ENCODE results near the gene AP2B1. TPM values are rescaled to one million over a fixed set of nuclear protein-coding genes. Genes with fewer than 3 reads are reported as not detected.

AP2B1 gene
- polyA plus RNA-seq, 1 of the 3 experiments (the other 2 are of a cell fraction), result 97.8 TPM

GRCh38 chr17:35586569-35587073 lies 501 bp upstream of the AP2B1 start:
- peak overlapping the region; percentile 78 for H3K4me2 ChIP-seq
- no peaks in the 10 kb centered on the region for H3K9me3 ChIP-seq
- ChIA-PET POLR2A (interaction anchor here (0.8 to 1.5 kb wide), 3 partner anchors 8 to 222 kb away, joined by 3 to 27 read pairs (median 4); partner anchors contain the start of genes PEX12 and TAF15), CTCF (interaction anchor here (1.5 to 1.7 kb wide), 2 partner anchors 161 to 177 kb away, joined by 8 read pairs; no protein-coding TSS in a partner anchor)
- H3K27me3 ChIP-seq (ENCODE audit: insufficient read depth), result no peaks in the 10 kb centered on the region
- H2AFZ ChIP-seq (ENCODE audit: low read depth), result peak overlapping the region; percentile 98
- WGBS (ENCODE audit: low lambda C conversion rate), result 20% methylated on average over 7 of the region's 7 CpGs
- no peaks in the 10 kb centered on the region for H3F3A ChIP-seq (replicated peaks; ENCODE audit: insufficient read depth)
- peak overlapping the region; percentile 85 to 93 for H3K27ac ChIP-seq (ENCODE audit: low read depth in 2 of 2, low read length in 1 of 2)
- no peak for DNase-seq
- H3K36me3 ChIP-seq (replicated peaks in 1 of 2; ENCODE audit: control insufficient read depth in 1 of 2, insufficient read depth in 2 of 2, low read length in 1 of 2), result peaks cover 2 to 5% of the 10 kb centered on the region in 2 experiments
- H3K4me1 ChIP-seq (ENCODE audit: control insufficient read depth in 1 of 2, insufficient read depth in 2 of 2, low read depth in 1 of 2, low read length in 1 of 2), result peaks cover 5 to 18% of the 10 kb centered on the region in 2 experiments; a peak in 2 of 4 replicates
- peak overlapping the region; percentile 98 for H3K9ac ChIP-seq
- H3K9me2 ChIP-seq, result no peaks in the 10 kb centered on the region
- H3K79me2 ChIP-seq (ENCODE audit: insufficient read depth), result peaks cover 45% of the 10 kb centered on the region
- no peak for TF ChIP-seq EP300 (IDR thresholded peaks at IDR 0.05; ENCODE audit: borderline replicate concordance in 1 of 2, low read depth in 1 of 2, low read length in 1 of 2)
- TF ChIP-seq, protein P1, sequence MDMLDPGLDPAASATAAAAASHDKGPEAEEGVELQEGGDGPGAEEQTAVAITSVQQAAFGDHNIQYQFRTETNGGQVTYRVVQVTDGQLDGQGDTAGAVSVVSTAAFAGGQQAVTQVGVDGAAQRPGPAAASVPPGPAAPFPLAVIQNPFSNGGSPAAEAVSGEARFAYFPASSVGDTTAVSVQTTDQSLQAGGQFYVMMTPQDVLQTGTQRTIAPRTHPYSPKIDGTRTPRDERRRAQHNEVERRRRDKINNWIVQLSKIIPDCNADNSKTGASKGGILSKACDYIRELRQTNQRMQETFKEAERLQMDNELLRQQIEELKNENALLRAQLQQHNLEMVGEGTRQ (IDR thresholded peaks at IDR 0.05; ENCODE audit: borderline replicate concordance, low read depth, low read length), result no peak
- no peak for TF ChIP-seq RAD21 (IDR thresholded peaks at IDR 0.05; ENCODE audit: low read length)
- no peak for TF ChIP-seq GATA2 (CRISPR knock-in tag; IDR thresholded peaks at IDR 0.05)
- no peak for TF ChIP-seq SMC3 (IDR thresholded peaks at IDR 0.05; ENCODE audit: low read depth, low read length)
- TF ChIP-seq FOXJ3 (CRISPR knock-in tag; IDR thresholded peaks at IDR 0.05), result no peak
- no peak for TF ChIP-seq YY1 (IDR thresholded peaks at IDR 0.05; ENCODE audit: low read depth)
- TF ChIP-seq RFX5 (IDR thresholded peaks at IDR 0.05; ENCODE audit: low read length), result no peak
- TF ChIP-seq EZH2phosphoT487 (IDR thresholded peaks at IDR 0.05; ENCODE audit: borderline replicate concordance, low read depth), result no peak
- no peak for TF ChIP-seq FOSL2 (IDR thresholded peaks at IDR 0.05; ENCODE audit: borderline replicate concordance, low read depth)
- TF ChIP-seq RCOR1 (IDR thresholded peaks at IDR 0.05; ENCODE audit: low read length), result no peak
- TF ChIP-seq ELF1 (IDR thresholded peaks at IDR 0.05), result no peak
- no peak for TF ChIP-seq GABPA (IDR thresholded peaks at IDR 0.05; ENCODE audit: low read depth)
- TF ChIP-seq MXI1 (IDR thresholded peaks at IDR 0.05; ENCODE audit: low read depth, low read length), result no peak
- TF ChIP-seq TEAD4 (IDR thresholded peaks at IDR 0.05; ENCODE audit: borderline replicate concordance, insufficient read depth), result no peak
- H3K4me3 ChIP-seq (ENCODE audit: low read depth in 2 of 2, low read length in 1 of 2), result peak overlapping the region; percentile 73 to 94
- H4K20me1 ChIP-seq (ENCODE audit: insufficient read depth), result peaks cover 19% of the 10 kb centered on the region

DNA sequence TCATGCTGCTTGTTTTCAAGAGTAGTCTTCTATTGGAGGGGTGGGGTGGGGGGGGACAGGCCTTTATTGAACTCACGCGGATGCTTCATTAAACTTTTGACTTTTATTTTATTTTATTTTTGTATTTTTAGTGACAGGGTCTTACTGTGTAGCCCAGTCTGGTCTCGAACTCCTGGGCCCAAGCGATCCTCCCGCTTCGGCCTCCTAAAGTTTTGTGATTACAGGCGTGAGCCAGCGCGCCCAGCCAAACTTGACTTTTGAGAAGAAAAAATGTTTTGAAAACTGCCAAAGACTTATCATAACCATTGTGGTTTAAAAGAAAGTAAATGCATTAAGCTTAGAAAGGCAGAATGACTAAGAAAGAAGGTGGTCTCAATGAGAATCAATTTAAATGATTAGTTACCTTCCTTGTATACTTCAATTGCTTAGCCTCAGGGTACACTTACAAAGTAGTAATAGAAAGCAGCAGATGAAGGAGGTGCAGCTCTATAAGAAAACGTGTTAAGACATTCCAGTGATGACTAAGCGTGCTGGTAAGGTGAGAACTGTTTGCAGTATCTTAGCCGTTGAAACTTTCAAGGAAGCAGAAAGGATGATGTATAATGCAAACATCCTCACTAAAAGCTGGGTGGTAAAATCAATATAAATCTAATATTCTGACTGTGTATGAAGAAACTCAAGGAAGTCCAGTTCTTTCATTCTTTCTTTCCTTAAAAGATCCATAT lies 1.2 kb downstream of the AP2B1 start:
- Histone ChIP-seq H3K4me1 (ENCODE audit: control insufficient read depth in 1 of 2, insufficient read depth in 2 of 2, low read depth in 1 of 2, low read length in 1 of 2) (peaks cover 5 to 18% of the 10 kb centered on the region in 2 experiments; a peak in 2 of 4 replicates), H4K20me1 (ENCODE audit: insufficient read depth) (peaks cover 30% of the 10 kb centered on the region), H3K9me3 (no peaks in the 10 kb centered on the region), H3K36me3 (replicated peaks in 1 of 2; ENCODE audit: control insufficient read depth in 1 of 2, insufficient read depth in 2 of 2, low read length in 1 of 2) (peaks cover 6 to 17% of the 10 kb centered on the region in 2 experiments), H3K79me2 (ENCODE audit: insufficient read depth) (peaks cover 62% of the 10 kb centered on the region), H3K4me3 (ENCODE audit: low read depth in 2 of 2, low read length in 1 of 2) (peak overlapping the region; percentile 73 to 94), H3K9me2 (no peaks in the 10 kb centered on the region), H3F3A (replicated peaks; ENCODE audit: insufficient read depth) (no peaks in the 10 kb centered on the region), H2AFZ (ENCODE audit: low read depth) (no peak overlapping the region), H3K27ac (ENCODE audit: low read depth in 2 of 2, low read length in 1 of 2) (peak overlapping the region; percentile 85 to 93; a peak in 3 of 4 replicates), H3K9ac (peak overlapping the region; percentile 98), H3K27me3 (ENCODE audit: insufficient read depth) (no peaks in the 10 kb centered on the region), H3K4me2 (peak overlapping the region; percentile 78)
- ChIA-PET POLR2A (interaction anchor here (0.9 kb wide), 1 partner anchor 10 kb away, joined by 3 read pairs; the partner anchor contains the start of gene PEX12), CTCF (interaction anchor here (1.1 to 6.6 kb wide), 6 partner anchors 10 to 447 kb away, joined by 3 to 41 read pairs (median 9); partner anchors contain the start of gene PEX12)
- TF ChIP-seq FOSL2 (IDR thresholded peaks at IDR 0.05; ENCODE audit: borderline replicate concordance, low read depth) (peak; percentile 53; the same call in 1 of the 2 replicates), JUND (IDR thresholded peaks at IDR 0.05) (peak; percentile 62), POLR2AphosphoS5 (IDR thresholded peaks at IDR 0.05; ENCODE audit: low read depth, low read length) (no peak), EP300 (IDR thresholded peaks at IDR 0.05; ENCODE audit: borderline replicate concordance in 1 of 2, low read depth in 1 of 2, low read length in 1 of 2) (no peak)
- TF ChIP-seq, protein P2, sequence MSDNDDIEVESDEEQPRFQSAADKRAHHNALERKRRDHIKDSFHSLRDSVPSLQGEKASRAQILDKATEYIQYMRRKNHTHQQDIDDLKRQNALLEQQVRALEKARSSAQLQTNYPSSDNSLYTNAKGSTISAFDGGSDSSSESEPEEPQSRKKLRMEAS (IDR thresholded peaks at IDR 0.05; ENCODE audit: low read depth), result peak; percentile 60; the same call in 1 of the 2 replicates
- no peak for DNase-seq
- 43% methylated on average over 12 of the region's 12 CpGs for WGBS (ENCODE audit: low lambda C conversion rate)
